ENCODE data around the gene MINDY4. TPM values are rescaled to one million over a fixed set of nuclear protein-coding genes. Genes with fewer than 3 reads are reported as not detected.

The MINDY4 gene
- 4.4 and 6.3 TPM in 2 replicates for total RNA-seq

GRCh38 chr7:30771174-30771879, at the start of gene MINDY4:
MINDY4 (plus strand) TSS chr7:30771417; CDS start chr7:30771494, 77 bp downstream.

GRCh38 chr7:30751696-30752273, 19.4 kb upstream of the MINDY4 start, which contains the start of gene INMT:
INMT (plus strand) TSS chr7:30752135; CDS start chr7:30752151, 16 bp downstream.

GRCh38 chr7:30911561-30911969, 140.3 kb downstream of the MINDY4 start, which contains the start of gene AQP1:
AQP1 (plus strand) TSS chr7:30911853; CDS start chr7:30911910, 57 bp downstream.

Other genes starting within 250 kb of the MINDY4 start
- gene GARS1, start 176.5 kb upstream of the MINDY4 start, total RNA-seq: 117 and 160 TPM in 2 replicates
- not detected in 2 replicates for gene CRHR2, start 89.0 kb upstream of the MINDY4 start, total RNA-seq
- 14.3 and 17.0 TPM in 2 replicates for gene INMT, start 19.3 kb upstream of the MINDY4 start, total RNA-seq
- 1.4 and 1.7 TPM in 2 replicates for gene AQP1, start 140.4 kb downstream of the MINDY4 start, total RNA-seq
- gene GHRHR, start 192.5 kb downstream of the MINDY4 start, total RNA-seq: not detected in 2 replicates

All from bronchial smooth muscle cell (primary cell).